K562 (cell line): ENCODE measurements around the gene GUK1. TPM values are rescaled to one million over a fixed set of nuclear protein-coding genes. Genes with fewer than 3 reads are reported as not detected.

Experiments
- BHLHE40 ChIP-seq: IDR thresholded peaks from 2 replicates; pipeline ENCODE4 v1.6.1; 2011; ENCODE audit warnings: low read length, improper control_type of control experiment
- CBFA2T3 ChIP-seq: fragments of 450-650 bp; IDR thresholded peaks from 2 replicates; pipeline ENCODE4 v1.6.1; 2017
- CC2D1A ChIP-seq: fragments of 450-650 bp; IDR thresholded peaks from 2 replicates; pipeline ENCODE4 v1.6.1; 2017; ENCODE audit warnings: mild to moderate bottlenecking
- ELF1 ChIP-seq: fragments of 200-800 bp; sonication (Bioruptor generic); IDR thresholded peaks from 2 replicates; pipeline ENCODE4 v1.6.1; 2016; ENCODE audit warnings: missing genetic modification characterization, missing compliant biosample characterization
- FOSL1 ChIP-seq: fragments of 200-800 bp; sonication (Bioruptor generic); conservative IDR thresholded peaks from 2 replicates; pipeline ENCODE4 v1.6.1; 2016; ENCODE audit warnings: missing genetic modification characterization, missing compliant biosample characterization
- HNRNPLL ChIP-seq: fragments of 200-400 bp; formaldehyde crosslinking; IDR thresholded peaks from 2 replicates; pipeline ENCODE4 v1.6.1; 2017; ENCODE audit warnings: low read length, low read depth, mild to moderate bottlenecking; ENCODE audit not compliant: poor library complexity, severe bottlenecking
- MED1 ChIP-seq: sonication (generic); formaldehyde crosslinking; IDR thresholded peaks from 2 replicates; pipeline ENCODE4 v1.8.1; 2023; ENCODE audit warnings: missing genetic modification reagents, borderline replicate concordance
- RFX5 ChIP-seq: IDR thresholded peaks from 2 replicates; pipeline ENCODE4 v1.6.1; 2011; ENCODE audit warnings: low read depth, mild to moderate bottlenecking, improper control_type of control experiment, low read length
- YY1 ChIP-seq, 3 experiments: IDR thresholded peaks; 2 replicates each; pipeline ENCODE4 v1.6.1; 2011; ENCODE audit warnings: low read length in 2 of 3, mild to moderate bottlenecking in 2 of 3, moderate library complexity in 2 of 3, borderline replicate concordance in 1 of 3, control low read depth in 1 of 3, low read depth in 1 of 3; ENCODE audit not compliant: insufficient read depth in 3 of 3, insufficient replicate concordance in 2 of 3, control insufficient read depth in 1 of 3, insufficient read length in 1 of 3; ENCODE audit errors: extremely low read depth in 1 of 3
- ZNF134 ChIP-seq: fragments of 250-450 bp; sonication (Bioruptor Pico); conservative IDR thresholded peaks from 2 replicates; pipeline ENCODE4 v1.4.0; 2020
- polyA plus RNA-seq, 8 experiments: library from polyadenylated mRNA; depleted of rRNA in 4 of 8; stranded (reverse) in 5 of 8; unstranded in 3 of 8; fragments of >200 nt; fragmentation: Nextera tagmentation in 2 of 8; fragmentation: Illumina TruSeq in 1 of 8; extraction: Ambion mirVana in 2 of 8; extraction: Trizol in 1 of 8; gene quantifications; 2 replicates each; pipeline versions ENCODE4 v1.2.1 to v1.2.3, GENCODE V29; 2011 to 2014; ENCODE audit warnings: inconsistent platforms in 1 of 8, missing spikeins in 1 of 8
- total RNA-seq, 7 experiments: library from RNA; depleted of rRNA in 6 of 7; stranded (reverse); fragments of >200 nt in 6 of 7; fragmentation: Illumina TruSeq in 2 of 7; extraction: Trizol in 2 of 7; gene quantifications; 2 replicates each; pipeline versions ENCODE4 v1.2.1 to v1.2.3, GENCODE V29; 2011 to 2021; ENCODE audit warnings: low replicate concordance in 1 of 7
- TF ChIP-seq, protein P1 (sequence below): fragments of 450-650 bp; IDR thresholded peaks from one replicate; pipeline ENCODE4 v1.6.1; 2018; ENCODE audit warnings: mild to moderate bottlenecking, moderate library complexity; ENCODE audit not compliant: partially characterized antibody
- TF ChIP-seq, protein P2 (sequence below): fragments of 450-650 bp; IDR thresholded peaks from 2 replicates; pipeline ENCODE4 v1.6.1; 2016; ENCODE audit warnings: antibody characterized with exemption
- TF ChIP-seq, protein P3 (sequence below): sonication (generic); formaldehyde crosslinking; IDR thresholded peaks from 2 replicates; pipeline ENCODE4 v1.8.0; 2022; ENCODE audit warnings: mild to moderate bottlenecking, missing genetic modification reagents, borderline replicate concordance

Gene GUK1
- total and polyA plus RNA-seq, 9 of the 15 experiments (the other 6 are each of a cell fraction or from before 2014, with no cell fraction given) = 7.0 to 331 (median 132) TPM

DNA sequence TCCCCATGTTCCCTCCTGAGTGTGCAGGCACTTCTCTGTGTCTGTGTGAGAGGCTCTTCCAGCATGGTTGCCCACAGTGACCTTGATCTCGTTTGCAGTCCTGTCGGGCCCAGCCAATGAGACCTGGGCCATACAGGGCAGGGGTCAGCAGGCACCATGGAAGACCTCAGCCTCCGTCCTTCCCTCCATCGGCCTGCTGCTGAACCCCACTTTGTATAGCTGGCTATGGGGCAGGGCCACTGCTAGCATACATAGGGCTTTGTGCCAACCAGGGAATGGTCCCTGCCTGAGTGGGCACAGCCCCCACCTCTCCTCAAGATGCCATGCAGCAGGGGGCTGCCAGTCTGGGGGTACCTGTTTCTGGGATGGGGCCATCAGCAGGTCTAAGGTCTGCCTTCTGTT, 40.7 kb upstream of the GUK1 start (continued):
- TF ChIP-seq CC2D1A (no peak), HNRNPLL (no peak), CBFA2T3 (no peak), FOSL1 (tag) (no peak), ELF1 (no peak), BHLHE40 (no peak), RFX5 (no peak), MED1 (CRISPR knock-in tag) (no peak), YY1 (IDR thresholded peaks at IDR 0.05; ENCODE audit: borderline replicate concordance in 1 of 3, control insufficient read depth in 1 of 3, extremely low read depth in 1 of 3, insufficient read depth in 3 of 3, insufficient read length in 1 of 3, insufficient replicate concordance in 2 of 3, low read depth in 1 of 3, low read length in 2 of 3) (no peak), ZNF134 (CRISPR knock-in tag) (no peak)
- TF ChIP-seq, protein P1, sequence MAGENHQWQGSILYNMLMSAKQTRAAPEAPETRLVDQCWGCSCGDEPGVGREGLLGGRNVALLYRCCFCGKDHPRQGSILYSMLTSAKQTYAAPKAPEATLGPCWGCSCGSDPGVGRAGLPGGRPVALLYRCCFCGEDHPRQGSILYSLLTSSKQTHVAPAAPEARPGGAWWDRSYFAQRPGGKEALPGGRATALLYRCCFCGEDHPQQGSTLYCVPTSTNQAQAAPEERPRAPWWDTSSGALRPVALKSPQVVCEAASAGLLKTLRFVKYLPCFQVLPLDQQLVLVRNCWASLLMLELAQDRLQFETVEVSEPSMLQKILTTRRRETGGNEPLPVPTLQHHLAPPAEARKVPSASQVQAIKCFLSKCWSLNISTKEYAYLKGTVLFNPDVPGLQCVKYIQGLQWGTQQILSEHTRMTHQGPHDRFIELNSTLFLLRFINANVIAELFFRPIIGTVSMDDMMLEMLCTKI = no peak
- TF ChIP-seq, protein P2, sequence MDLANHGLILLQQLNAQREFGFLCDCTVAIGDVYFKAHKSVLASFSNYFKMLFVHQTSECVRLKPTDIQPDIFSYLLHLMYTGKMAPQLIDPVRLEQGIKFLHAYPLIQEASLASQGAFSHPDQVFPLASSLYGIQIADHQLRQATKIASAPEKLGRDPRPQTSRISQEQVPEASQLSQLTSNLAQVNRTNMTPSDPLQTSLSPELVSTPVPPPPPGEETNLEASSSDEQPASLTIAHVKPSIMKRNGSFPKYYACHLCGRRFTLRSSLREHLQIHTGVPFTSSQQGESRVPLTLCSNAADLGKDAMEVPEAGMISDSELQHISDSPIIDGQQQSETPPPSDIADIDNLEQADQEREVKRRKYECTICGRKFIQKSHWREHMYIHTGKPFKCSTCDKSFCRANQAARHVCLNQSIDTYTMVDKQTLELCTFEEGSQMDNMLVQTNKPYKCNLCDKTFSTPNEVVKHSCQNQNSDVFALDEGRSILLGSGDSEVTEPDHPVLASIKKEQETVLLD = no peak
- TF ChIP-seq, protein P3, sequence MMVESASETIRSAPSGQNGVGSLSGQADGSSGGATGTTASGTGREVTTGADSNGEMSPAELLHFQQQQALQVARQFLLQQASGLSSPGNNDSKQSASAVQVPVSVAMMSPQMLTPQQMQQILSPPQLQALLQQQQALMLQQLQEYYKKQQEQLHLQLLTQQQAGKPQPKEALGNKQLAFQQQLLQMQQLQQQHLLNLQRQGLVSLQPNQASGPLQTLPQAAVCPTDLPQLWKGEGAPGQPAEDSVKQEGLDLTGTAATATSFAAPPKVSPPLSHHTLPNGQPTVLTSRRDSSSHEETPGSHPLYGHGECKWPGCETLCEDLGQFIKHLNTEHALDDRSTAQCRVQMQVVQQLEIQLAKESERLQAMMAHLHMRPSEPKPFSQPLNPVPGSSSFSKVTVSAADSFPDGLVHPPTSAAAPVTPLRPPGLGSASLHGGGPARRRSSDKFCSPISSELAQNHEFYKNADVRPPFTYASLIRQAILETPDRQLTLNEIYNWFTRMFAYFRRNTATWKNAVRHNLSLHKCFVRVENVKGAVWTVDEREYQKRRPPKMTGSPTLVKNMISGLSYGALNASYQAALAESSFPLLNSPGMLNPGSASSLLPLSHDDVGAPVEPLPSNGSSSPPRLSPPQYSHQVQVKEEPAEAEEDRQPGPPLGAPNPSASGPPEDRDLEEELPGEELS (CRISPR knock-in tag) = no peak
